Endothelial cell of umbilical vein (primary cell): ENCODE measurements around the gene PDE7B. TPM values are rescaled to one million over a fixed set of nuclear protein-coding genes. Genes with fewer than 3 reads are reported as not detected.

Experiments used
- BruUV-seq: library from RNA; stranded (reverse); fragments of 400-500 nt; replicated peaks from 2 replicates; lab custom pipeline; 2021; lab: Mats Ljungman, UMichigan
- CTCF ChIA-PET: fragments of 300-600, 350-600 bp; sonication (Branson Sonifier 250); formaldehyde crosslinking; loops from one replicate; lab custom pipeline; 2021; ENCODE audit warnings: antibody characterized with exemption, inconsistent platforms; lab: Charles Lee
- POLR2A ChIA-PET: fragments of 300-600, 350-600 bp; sonication (Branson Sonifier 250); formaldehyde crosslinking; loops from one replicate; lab custom pipeline; 2021; ENCODE audit warnings: antibody characterized with exemption, inconsistent platforms; lab: Charles Lee
- DNase-seq: peaks from one replicate; pipeline ENCODE4 v3.0.0-alpha.2; 2011; ENCODE audit warnings: low read depth, low spot score
- FAIRE-seq: peaks from 2 replicates; lab custom pipeline; 2011; peaks lifted over from hg19 to GRCh38; lab: Jason Lieb, UNC
- H2AFZ ChIP-seq: 2 replicates; pipeline ENCODE4 v1.6.0; 2012; ENCODE audit warnings: low read depth, low read length, control low read depth, inconsistent platforms
- H3K27ac ChIP-seq: 2 replicates; pipeline ENCODE4 v1.5.1; 2011; ENCODE audit warnings: low read depth, mild to moderate bottlenecking, control low read depth, low read length, moderate library complexity; ENCODE audit not compliant: insufficient read depth
- H3K27me3 ChIP-seq, 2 experiments: 2 replicates each; pipeline versions ENCODE4 v1.6.0 to v1.6.1; 2011; ENCODE audit warnings: low read length in 2 of 2, mixed read lengths in 1 of 2; ENCODE audit not compliant: control insufficient read depth in 2 of 2, insufficient read depth in 2 of 2
- H3K36me3 ChIP-seq, 2 experiments: 2 replicates in 1 of 2; 3 replicates in 1 of 2; pipeline ENCODE4 v1.5.1; 2011; ENCODE audit warnings: low read length in 2 of 2, mild to moderate bottlenecking in 1 of 2, moderate library complexity in 1 of 2; ENCODE audit not compliant: control insufficient read depth in 2 of 2, insufficient read depth in 2 of 2; ENCODE audit errors: extremely low read depth in 1 of 2
- H3K4me1 ChIP-seq: 3 replicates; pipeline ENCODE4 v1.5.1; 2011; ENCODE audit warnings: mild to moderate bottlenecking, low read length; ENCODE audit not compliant: control insufficient read depth, insufficient read depth; ENCODE audit errors: extremely low read depth
- H3K4me2 ChIP-seq: 2 replicates; pipeline ENCODE4 v1.6.1; 2011; ENCODE audit warnings: low read length, control low read depth, mixed read lengths; ENCODE audit not compliant: insufficient read depth
- H3K4me3 ChIP-seq, 3 experiments: fragments of 200-600 bp in 1 of 3; sonication (generic), shearing (Covaris generic) in 1 of 3; replicated peaks in 1 of 3; 2 replicates each; pipeline ENCODE4 v1.5.1; 2011 to 2016; ENCODE audit warnings: control low read depth in 3 of 3, low read length in 3 of 3, mild to moderate bottlenecking in 2 of 3, inconsistent platforms in 1 of 3, low read depth in 1 of 3, moderate library complexity in 1 of 3; ENCODE audit not compliant: insufficient read depth in 1 of 3
- H3K79me2 ChIP-seq: 2 replicates; pipeline ENCODE4 v1.6.0; 2012; ENCODE audit warnings: low read length, inconsistent platforms; ENCODE audit not compliant: control insufficient read depth, insufficient read depth
- H3K9ac ChIP-seq: replicated peaks from 2 replicates; pipeline ENCODE3; 2011; ENCODE audit warnings: low read length, control low read depth; ENCODE audit not compliant: insufficient read depth; ENCODE audit errors: extremely low read depth
- H3K9me1 ChIP-seq: replicated peaks from 3 replicates; pipeline ENCODE4 v1.6.0; 2011; ENCODE audit warnings: mild to moderate bottlenecking, low read length; ENCODE audit not compliant: control insufficient read depth, insufficient read depth; ENCODE audit errors: extremely low read depth
- H3K9me3 ChIP-seq: replicated peaks from 2 replicates; pipeline ENCODE4 v1.5.1; 2012; ENCODE audit warnings: low read length, inconsistent platforms; ENCODE audit not compliant: control insufficient read depth, insufficient read depth
- H4K20me1 ChIP-seq: replicated peaks from 2 replicates; pipeline ENCODE3; 2011; ENCODE audit warnings: mild to moderate bottlenecking, low read length; ENCODE audit not compliant: control insufficient read depth, insufficient read depth; ENCODE audit errors: extremely low read depth
- FOS ChIP-seq: IDR thresholded peaks from 2 replicates; pipeline ENCODE4 v1.6.1; 2011; ENCODE audit warnings: mild to moderate bottlenecking, low read length, moderate library complexity, borderline replicate concordance; ENCODE audit not compliant: insufficient read depth
- GATA2 ChIP-seq: IDR thresholded peaks from 2 replicates; pipeline ENCODE4 v1.7.0; 2011; ENCODE audit warnings: low read depth, mild to moderate bottlenecking, moderate library complexity, mixed read lengths, low read length; ENCODE audit not compliant: insufficient read length, insufficient read depth
- JUN ChIP-seq: IDR thresholded peaks from 2 replicates; pipeline ENCODE4 v1.6.1; 2011; ENCODE audit warnings: borderline replicate concordance, low read depth; ENCODE audit not compliant: insufficient read length, insufficient read depth
- MYC ChIP-seq: IDR thresholded peaks from one replicate; pipeline ENCODE4 v1.6.1; 2011; ENCODE audit warnings: mild to moderate bottlenecking, low read depth, low read length
- POLR2A ChIP-seq: IDR thresholded peaks from 2 replicates; pipeline ENCODE4 v1.6.1; 2012; ENCODE audit warnings: low read depth, mild to moderate bottlenecking, control low read depth, low read length
- POLR2AphosphoS5 ChIP-seq: IDR thresholded peaks from 2 replicates; pipeline ENCODE4 v1.6.1; 2012; ENCODE audit warnings: low read depth, mild to moderate bottlenecking, control low read depth, low read length, moderate library complexity; ENCODE audit not compliant: insufficient read depth
- dilution Hi-C: fragments of 300-500 bp; cut with MboI; formaldehyde crosslinking; loops from one replicate; pipeline ENCODE4 v1.15.0; 2019; ENCODE audit warnings: low sequenced_read_pairs; ENCODE audit not compliant: extremely low pct_ligation_motif_present
- intact Hi-C: fragments of 100-400 bp; cut with micrococcal nuclease; formaldehyde crosslinking; loops from one replicate; pipeline ENCODE4 v1.10.0; 2022
- polyA plus RNA-seq, 4 experiments: library from polyadenylated mRNA; depleted of rRNA in 3 of 4; stranded (reverse) in 3 of 4; unstranded in 1 of 4; fragments of >200 nt; gene quantifications; 2 replicates each; pipeline versions ENCODE4 v1.2.1 to v1.2.3, GENCODE V29; 2011 to 2012; ENCODE audit warnings: missing spikeins in 1 of 4
- total RNA-seq: library from RNA; stranded (reverse); gene quantifications from 2 replicates; pipeline ENCODE4 v1.2.3, GENCODE V29; 2021
- TF ChIP-seq, protein P1 (sequence below): IDR thresholded peaks from 2 replicates; pipeline ENCODE4 v1.6.1; 2011; ENCODE audit not compliant: insufficient read depth, insufficient read length

PDE7B gene
- total and polyA plus RNA-seq, 2 donors (not counting 3 experiments of a cell fraction or from before 2014, with no cell fraction given), result 20.6 to 25.1 TPM

GRCh38 chr6:136051140-136051775, 199.8 kb downstream of the PDE7B start:
- Histone ChIP-seq H2AFZ (peak overlapping the region; percentile 71), H3K79me2 (peaks cover 71% of the 10 kb centered on the region), H3K4me3 (peak overlapping the region in 1 of 3 experiments; percentile 40), H3K9ac (peak overlapping the region; percentile 88), H4K20me1 (no peaks in the 10 kb centered on the region), H3K9me1 (no peaks in the 10 kb centered on the region), H3K9me3 (no peaks in the 10 kb centered on the region), H3K4me1 (peaks cover 41% of the 10 kb centered on the region), H3K36me3 (no peaks in the 10 kb centered on the region), H3K4me2 (peak overlapping the region; percentile 88), H3K27ac (peak overlapping the region; percentile 98), H3K27me3 (no peaks in the 10 kb centered on the region)
- DNase-seq (peak; percentile 88), FAIRE-seq (peak; percentile 86)
- TF ChIP-seq POLR2AphosphoS5 (peak; percentile 85), GATA2 (peak; percentile 98), JUN (peak; percentile 76), FOS (no peak), POLR2A (peak; percentile 65), MYC (no peak)
- TF ChIP-seq, protein P1, sequence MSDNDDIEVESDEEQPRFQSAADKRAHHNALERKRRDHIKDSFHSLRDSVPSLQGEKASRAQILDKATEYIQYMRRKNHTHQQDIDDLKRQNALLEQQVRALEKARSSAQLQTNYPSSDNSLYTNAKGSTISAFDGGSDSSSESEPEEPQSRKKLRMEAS, result no peak
- dilution Hi-C loops, result no loop called here
- ChIA-PET CTCF (interaction anchor here (0.7 to 2.6 kb wide), 12 partner anchors 9 to 150 kb away, joined by 3 to 16 read pairs (median 4); no protein-coding TSS in a partner anchor), POLR2A (interaction anchor here (0.8 to 1.9 kb wide), 2 partner anchors 14 to 17 kb away, joined by 4 to 7 read pairs; no protein-coding TSS in a partner anchor)
- intact Hi-C loops, result loop anchor here (1.0 to 5.0 kb wide), 5 partner anchors 16 to 129 kb away; no protein-coding TSS in a partner anchor
- TSS peak; percentile 88 for BruUV-seq
